ENCODE data around the gene DLG4.
"Not testable (repeated sequence)": the region's sequence is repeated elsewhere in the genome, so short reads cannot be mapped to it uniquely, and the experiment has no call there.

DNA sequence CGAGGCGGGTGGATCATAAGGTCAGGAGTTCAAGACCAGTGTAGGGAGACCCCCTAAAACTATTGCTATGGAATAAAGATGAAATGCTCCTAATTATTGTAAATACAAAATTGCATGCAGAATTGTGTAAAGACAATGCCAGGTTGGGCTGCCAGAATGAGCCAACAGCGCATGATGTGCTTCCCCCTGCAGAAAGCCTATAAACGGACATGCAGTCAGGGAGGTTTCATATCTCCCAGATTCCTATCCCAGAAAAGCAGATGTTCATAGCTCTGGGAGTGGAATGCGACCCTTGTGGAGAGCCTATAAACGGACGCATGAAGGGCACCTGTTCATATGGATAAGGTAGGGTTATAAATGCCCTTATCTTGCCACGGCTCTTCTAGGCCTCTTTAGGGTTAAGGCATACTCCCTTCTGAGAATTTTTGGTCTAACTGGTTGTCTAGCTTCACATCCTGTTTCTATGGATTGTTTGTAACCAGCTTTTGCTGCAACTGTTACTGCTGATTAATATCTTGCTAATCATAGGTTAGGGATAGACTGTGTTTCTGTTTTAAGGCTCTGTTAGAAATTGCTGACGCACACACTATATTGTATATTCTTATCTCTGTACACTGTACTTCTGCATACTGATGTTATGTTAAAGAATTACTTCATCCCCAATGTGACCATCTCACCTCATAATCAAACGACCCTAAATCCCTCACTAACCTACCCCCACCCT, 50.6 kb downstream of the DLG4 start:
- TF ChIP-seq, protein P1, sequence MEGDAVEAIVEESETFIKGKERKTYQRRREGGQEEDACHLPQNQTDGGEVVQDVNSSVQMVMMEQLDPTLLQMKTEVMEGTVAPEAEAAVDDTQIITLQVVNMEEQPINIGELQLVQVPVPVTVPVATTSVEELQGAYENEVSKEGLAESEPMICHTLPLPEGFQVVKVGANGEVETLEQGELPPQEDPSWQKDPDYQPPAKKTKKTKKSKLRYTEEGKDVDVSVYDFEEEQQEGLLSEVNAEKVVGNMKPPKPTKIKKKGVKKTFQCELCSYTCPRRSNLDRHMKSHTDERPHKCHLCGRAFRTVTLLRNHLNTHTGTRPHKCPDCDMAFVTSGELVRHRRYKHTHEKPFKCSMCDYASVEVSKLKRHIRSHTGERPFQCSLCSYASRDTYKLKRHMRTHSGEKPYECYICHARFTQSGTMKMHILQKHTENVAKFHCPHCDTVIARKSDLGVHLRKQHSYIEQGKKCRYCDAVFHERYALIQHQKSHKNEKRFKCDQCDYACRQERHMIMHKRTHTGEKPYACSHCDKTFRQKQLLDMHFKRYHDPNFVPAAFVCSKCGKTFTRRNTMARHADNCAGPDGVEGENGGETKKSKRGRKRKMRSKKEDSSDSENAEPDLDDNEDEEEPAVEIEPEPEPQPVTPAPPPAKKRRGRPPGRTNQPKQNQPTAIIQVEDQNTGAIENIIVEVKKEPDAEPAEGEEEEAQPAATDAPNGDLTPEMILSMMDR (IDR thresholded peaks at IDR 0.05), result not testable (repeated sequence)
- TF ChIP-seq POLR2A (IDR thresholded peaks at IDR 0.05), result not testable (repeated sequence)

Measured in ovary (tissue), 3 donors.